ENCODE data around the gene AKAP13.

DNA sequence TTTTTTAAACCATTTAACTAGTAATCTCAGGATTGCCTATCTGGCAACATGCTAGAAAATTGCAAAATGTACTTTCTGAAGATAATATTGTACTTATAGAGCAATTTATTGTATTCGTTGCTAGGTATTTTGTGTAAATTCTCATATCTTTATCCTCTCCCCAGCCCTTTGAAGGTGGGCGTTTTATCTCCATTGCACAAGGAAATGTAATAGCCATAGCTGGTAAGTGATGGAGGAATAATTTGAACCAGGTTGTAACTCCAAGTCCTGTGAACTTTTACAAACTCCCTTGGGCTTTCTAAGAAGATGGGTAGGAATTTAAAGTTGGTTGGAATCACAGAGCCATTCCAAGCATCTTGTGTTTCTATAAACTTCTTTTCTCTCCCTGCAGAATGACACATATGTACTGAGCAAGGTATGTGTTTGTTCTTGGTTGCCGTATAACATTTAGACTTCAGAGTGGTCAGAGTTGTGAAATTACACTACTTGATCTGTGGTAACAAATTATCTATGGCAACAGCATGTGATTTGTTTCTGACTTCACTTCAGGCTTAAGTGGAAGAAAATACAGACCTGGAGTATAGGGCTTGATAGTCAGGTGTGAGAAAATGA lies 170.9 kb downstream of the AKAP13 start:
- TF ChIP-seq TAF1 (IDR thresholded peaks at IDR 0.05; ENCODE audit: low read depth, low read length) (no peak), POLR2AphosphoS5 (IDR thresholded peaks at IDR 0.05; ENCODE audit: low read depth, low read length) (no peak)

Data from GM12891 (cell line).